Islet of Langerhans (tissue), 1 donor: Measurements from ENCODE around the gene TTC39B.
"Not testable (repeated sequence)": the region's sequence is repeated elsewhere in the genome, so short reads cannot be mapped to it uniquely, and the experiment has no call there.

Experiments used
- FAIRE-seq: peaks from one replicate; lab custom pipeline; 2011; peaks lifted over from hg19 to GRCh38; lab: Jason Lieb, UNC

The TTC39B gene

DNA sequence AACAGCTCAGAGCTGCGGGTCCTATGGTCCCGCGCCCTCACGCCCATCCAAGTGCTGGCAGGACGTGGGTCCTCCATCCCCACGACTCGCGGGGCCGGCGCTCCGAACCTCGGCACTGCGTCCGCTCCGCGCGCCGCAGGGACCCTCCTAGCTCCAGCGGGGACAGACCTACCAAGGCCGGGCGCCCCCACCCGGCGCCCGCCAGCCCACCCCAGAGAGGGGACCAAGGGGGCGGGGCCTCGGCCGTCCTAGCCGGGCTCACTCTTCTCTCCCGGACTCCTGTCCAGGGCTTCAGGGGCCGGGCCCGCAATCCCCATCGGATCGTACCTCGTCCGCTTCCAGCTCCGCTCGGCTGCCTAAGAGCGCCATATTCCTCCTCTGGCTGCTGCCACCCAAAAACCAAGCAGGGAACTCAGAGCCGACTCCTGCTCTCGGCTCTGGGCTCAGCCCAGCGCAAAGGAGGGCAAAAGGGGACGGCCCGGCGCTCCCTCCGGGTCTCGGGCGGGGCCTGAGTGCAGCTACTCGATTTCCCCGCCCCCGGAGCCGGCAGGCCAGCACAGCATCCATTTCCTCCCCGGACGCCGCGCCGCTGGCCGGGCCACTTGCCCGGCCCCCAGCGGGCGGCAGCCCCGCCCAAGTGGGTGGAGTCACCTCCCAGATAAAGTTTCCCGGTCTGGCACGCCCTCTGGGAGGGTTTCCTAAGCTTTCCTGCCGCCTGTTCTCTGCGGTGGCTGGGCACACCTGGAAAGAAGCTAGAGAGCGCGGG, at the start of gene TTC39B:
TTC39B (minus strand) TSS at position 460 of the 766 bp plus-strand sequence; CDS start at position 369, 91 bp downstream.
- no peak for FAIRE-seq

DNA sequence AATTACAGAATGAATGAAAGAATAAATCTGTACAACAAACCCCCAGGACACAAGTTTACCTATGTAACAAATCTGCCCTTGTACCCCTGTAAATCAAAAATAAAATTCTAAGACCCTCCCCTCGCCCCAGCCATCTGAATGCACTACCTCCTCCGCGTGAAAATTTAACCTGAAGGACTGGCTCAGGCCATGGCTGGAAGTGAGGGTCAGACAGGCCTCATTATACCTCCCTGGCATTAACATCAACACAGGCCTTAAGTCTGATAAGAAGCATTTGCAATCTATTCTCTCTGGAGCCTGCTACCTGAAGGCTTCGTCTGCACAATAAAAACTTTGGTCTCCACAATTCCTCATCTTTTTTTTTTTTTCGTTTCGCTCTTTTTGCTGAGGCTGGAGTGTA, 48.7 kb upstream of the TTC39B start:
- FAIRE-seq = no peak

DNA sequence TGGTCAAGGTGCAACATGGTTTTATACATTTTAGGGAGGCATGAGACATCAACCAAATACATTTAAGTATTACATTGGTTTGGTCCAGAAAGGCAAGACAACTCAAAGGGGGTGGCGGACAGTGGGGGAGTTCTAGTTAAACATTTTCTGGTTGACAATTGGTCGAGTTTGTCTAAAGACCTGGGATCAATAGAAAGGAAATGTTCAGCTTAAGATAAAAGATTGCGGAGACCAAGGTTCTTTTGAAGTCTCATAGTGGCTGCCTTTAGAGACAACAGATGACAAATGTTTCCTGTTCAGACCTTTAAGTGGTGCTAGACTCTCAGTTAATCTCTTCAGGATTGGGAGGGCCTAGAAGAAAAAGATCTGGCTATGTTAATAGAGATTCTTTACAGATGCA, 47.7 kb upstream of the TTC39B start:
- no peak for FAIRE-seq

DNA sequence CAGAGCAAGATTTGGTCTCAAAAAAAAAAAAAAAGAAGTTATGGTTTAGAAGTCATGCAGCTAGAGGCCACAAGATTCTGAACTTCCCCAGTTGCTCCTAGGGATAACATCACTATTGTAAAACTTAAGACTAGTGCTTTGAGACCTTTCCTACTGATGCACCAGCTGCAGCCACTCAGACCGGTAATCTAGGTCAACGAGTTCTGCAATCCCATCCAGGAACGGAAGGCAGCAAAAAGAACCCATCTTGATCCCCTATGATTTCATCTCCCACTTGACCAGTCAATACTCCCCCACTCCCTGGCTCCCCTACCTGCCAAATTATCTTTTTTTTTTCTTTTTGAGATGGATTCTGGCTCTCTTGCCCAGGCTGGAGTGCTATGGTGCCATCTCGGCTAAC, 46.9 kb upstream of the TTC39B start:
- no peak for FAIRE-seq

GRCh38 chr9:15352306-15352705, 45.3 kb upstream of the TTC39B start:
- FAIRE-seq = no peak

GRCh38 chr9:15349892-15350761, 43.1 kb upstream of the TTC39B start:
- no peak for FAIRE-seq

DNA sequence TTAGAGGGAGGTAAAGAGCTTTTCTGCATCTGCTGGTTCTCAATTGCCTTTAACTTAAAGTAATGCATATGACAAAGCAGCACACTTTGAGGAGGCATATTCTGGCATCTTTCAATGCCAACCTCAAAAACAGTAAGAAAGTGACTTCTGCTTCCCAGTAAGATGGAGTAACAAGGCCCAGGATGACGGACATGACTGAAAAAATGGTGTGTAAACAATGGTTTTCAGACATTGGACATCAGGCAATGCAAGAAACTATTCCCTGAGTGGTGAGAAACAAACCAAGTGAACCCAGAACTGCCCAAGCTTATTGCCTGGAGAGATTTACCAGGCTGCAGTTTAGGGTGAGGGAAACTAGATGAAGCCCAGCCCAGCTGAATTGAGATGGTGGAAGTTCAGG, 39.8 kb upstream of the TTC39B start:
- no peak for FAIRE-seq

DNA sequence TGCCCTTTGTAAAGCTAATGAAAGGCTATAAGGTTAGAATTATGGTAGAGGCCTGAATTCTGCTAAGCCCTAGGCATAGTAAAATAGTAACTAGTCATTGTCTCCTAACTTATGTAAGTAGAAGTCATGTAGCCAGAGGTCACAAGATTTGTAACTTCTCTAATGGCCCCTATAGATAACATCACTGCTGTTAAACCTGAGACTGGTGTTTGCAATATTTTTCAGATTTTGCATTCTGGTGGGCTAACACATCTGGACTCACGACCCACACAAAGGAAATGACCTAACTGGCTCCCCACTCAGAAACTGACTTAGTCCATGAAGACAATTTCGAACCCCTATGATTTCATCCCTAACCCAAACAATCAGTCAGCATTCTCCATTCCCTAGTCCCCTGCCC, 37.2 kb upstream of the TTC39B start:
- FAIRE-seq = no peak

- FAIRE-seq = peak; percentile 88
These were observed 26.4 kb upstream of the TTC39B start for GRCh38 chr9:15333376-15333881.

GRCh38 chr9:15332939-15333338, 25.9 kb upstream of the TTC39B start:
- FAIRE-seq = no peak

DNA sequence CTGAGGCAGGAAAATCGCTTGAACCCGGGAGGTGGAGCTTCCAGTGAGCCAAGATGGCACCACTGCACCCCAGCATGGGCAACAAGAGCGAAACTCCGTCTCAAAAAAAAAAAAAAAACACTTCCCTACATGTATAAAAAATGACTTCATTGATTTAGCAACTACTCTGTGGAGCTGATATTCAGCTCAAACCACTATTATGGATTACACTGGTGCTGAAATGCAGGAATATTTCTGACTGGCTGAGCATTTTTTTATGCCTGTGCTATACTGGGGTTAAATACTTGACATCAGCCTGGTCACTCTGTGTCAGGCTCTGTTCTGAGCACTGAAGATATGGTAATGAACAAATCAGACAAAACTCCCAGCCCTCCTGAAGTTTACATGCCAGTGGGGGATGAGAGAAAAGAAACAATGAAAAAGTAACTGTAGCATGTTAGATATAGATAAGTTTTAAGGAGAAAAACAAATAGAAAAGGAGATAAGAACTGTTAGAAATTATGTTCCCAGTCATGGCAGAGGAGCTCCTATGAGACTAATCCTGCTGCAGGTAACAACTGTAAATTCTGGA, 22.6 kb upstream of the TTC39B start:
- FAIRE-seq = no peak

DNA sequence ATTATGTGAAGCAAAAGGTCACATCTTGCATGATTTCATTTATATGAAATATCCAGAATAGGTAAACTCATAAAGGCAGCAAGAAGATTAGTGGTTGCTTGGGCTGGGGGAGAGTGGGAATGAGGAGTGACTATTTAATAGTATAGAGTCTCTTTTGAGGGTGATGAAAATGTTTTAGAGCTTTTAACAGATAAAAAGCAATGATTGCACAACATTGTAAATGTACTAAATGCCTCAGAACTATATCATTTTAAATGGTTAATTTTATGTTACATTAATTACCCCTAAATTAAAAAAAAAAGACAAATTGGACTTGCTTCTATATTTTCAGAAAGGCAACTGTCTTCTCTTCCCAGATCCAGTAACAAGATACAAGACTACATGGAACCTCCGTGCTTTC, 21.9 kb upstream of the TTC39B start:
- FAIRE-seq = no peak

- FAIRE-seq = not testable (repeated sequence)
These were observed 15.7 kb upstream of the TTC39B start for GRCh38 chr9:15322695-15323094.

DNA sequence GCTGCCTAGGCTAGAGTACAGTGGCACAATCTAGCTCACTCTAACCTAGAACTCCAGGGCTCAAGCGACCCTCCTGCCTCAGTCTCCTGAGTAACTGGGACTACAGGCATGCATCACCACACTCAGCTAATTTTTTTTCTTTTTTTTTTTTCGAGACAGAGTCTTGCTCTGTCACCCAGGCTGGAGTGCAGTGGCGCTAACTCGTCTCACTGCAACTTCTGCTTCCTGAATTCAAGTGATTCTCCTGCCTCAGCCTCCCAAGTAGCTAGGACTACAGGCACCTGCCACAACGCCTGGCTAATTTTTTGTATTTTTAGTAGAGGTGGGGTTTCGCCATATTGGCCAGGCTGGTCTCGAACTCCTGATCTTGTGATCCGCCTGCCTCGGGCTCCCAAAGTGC, 12.6 kb upstream of the TTC39B start:
- FAIRE-seq = not testable (repeated sequence)

DNA sequence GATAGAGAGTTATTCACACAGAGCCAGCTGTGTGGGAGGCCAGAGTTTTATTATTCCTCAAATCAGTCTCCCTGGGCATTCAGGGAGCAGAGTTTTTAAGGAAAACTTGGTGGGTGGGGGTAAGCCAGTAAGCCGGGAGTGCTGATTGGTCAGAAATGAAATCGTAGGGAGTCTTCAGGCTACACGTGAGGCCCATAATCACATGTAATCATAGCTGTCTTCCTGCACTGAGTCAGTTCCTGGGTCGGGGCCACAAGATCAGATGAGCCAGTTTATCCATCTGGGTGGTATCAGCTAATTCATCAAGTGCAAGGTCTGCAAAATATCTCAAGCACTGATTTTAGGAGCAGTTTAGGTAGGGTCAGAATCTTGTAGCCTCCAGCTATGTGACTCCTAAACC, 10.8 kb upstream of the TTC39B start:
- no peak for FAIRE-seq

GRCh38 chr9:15311607-15312006, 4.6 kb upstream of the TTC39B start:
- no peak for FAIRE-seq

- FAIRE-seq = no peak
These were observed 3.3 kb upstream of the TTC39B start for GRCh38 chr9:15310107-15310850.

DNA sequence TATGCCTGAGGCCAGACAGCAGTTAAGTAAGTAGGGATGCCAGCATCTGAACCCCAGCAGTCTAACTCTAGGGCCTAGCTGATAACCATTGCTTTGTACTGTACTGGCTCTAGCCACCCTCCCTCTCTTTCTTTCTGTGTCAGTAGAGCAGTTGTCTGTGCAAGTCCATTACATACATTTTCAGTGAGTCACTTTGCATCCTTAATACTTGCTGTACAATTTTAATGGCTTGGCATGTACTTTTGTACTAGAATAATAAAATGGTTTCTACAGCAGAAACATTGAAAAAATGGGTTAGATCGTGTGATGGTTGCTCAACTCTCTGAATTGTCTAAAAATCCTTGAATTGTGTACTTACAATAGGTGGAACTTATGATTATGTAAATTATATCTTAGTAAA, 1.5 kb upstream of the TTC39B start:
- FAIRE-seq = no peak

GRCh38 chr9:15307523-15307841, 466 bp upstream of the TTC39B start:
- FAIRE-seq = no peak

DNA sequence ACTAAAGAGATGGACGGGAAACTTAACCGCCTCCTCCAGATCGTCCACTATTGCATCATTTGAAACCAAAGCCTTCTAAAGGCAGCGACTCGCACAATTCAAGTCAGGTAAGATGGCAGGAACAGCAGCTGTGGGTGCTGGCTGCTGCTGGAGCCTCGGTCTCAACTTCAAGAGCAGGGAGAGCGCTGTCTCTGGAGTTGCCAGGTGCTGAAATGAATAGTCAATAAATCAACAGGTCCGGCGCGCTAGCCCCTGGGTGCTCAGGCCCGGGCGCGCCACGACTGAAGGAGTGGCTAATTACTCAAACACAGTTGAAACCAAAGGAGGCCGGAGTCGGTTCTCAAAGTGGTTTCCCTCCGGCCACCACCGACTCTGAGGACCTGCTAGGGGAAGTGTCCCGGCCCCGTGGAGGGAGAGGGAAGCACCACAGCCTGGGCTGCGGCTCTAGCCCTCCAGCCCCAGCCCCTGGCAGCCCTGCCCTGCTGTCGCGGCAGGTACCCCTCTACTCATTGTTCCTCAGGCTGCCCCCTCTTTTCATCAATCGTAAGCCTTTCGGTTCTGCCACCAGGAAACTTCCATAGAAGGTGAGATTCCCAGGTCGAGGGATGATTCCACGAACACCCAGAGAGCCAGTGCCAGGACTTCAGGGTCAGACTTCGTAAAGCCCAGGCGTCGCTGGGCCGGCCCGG, 804 bp downstream of the TTC39B start:
- FAIRE-seq = no peak

- FAIRE-seq = peak; percentile 17
These were observed 1.5 kb downstream of the TTC39B start for GRCh38 chr9:15305470-15305869.

DNA sequence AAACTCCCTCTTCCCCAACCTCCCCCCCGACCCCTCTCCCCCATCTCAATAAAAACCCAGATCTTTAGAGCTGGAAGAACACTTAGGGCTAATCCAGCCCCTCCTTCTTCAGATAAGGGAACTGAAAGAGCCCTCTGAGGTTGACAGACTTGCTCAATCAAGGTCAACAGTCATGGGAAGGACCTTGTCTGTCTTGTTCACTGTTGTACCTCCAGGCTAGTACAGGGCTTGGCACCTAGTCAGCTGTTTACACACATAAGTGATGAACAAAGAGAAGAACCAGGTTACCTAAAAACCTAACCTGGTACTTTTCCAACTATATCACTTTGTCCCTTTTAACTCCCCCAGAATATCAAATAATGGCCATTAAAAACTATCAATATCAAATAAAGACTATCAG, 2.4 kb downstream of the TTC39B start:
- no peak for FAIRE-seq
